ENCODE measurements around the gene TP53INP2.
A peak's percentile ranks its signal among the peaks of the same experiment; 100 is the strongest.
"Not testable (repeated sequence)": the region's sequence is repeated elsewhere in the genome, so short reads cannot be mapped to it uniquely, and the experiment has no call there.

TP53INP2 gene, protein sequence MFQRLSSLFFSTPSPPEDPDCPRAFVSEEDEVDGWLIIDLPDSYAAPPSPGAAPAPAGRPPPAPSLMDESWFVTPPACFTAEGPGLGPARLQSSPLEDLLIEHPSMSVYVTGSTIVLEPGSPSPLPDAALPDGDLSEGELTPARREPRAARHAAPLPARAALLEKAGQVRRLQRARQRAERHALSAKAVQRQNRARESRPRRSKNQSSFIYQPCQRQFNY

DNA sequence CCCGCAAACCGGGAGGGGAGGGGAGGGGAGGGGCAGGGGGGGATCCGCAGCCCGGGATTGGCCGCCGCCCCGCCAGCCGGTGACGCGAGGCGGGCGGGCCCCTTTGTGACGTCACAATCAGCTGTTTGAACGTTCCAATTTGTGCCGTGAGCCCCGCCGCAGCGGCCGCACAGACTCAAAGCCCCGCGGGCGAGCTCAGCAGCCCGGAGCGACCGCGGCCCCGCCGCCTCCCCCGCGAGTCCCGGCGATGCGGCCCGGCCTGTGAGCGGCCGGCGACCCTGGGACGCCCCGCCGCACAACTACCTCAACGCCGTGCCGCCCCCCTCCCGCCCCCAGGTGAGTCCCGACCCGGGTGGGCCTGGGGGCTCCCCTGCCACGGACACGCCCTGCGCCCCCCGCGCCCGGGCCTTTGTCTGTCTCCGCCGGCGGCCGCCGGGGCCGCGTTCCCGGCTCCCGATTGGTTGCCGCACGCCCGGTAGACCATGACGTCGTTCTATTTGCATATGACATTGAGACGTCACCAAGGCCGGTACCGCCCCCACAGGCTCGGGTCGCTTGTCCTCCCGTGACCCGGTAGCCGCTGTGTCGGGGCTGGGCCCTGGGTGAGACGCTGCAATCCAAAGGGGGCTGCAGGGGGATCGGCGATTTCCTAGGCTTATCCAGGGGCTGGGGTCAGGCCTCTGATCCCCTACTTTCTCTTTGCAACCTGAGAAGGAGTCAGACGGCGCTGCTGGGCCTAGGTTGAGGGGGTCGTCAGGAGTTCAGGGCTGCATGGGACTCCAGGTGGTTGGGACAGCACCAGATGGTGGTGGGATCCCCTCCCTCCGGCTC lies at the start of gene TP53INP2:
TP53INP2 (plus strand) TSS at position 168 of the 831 bp plus-strand sequence. CDS start 4,396 bp downstream, outside the sequence.
- DNase-seq = peak in 1 of 2 donors; percentile 83

DNA sequence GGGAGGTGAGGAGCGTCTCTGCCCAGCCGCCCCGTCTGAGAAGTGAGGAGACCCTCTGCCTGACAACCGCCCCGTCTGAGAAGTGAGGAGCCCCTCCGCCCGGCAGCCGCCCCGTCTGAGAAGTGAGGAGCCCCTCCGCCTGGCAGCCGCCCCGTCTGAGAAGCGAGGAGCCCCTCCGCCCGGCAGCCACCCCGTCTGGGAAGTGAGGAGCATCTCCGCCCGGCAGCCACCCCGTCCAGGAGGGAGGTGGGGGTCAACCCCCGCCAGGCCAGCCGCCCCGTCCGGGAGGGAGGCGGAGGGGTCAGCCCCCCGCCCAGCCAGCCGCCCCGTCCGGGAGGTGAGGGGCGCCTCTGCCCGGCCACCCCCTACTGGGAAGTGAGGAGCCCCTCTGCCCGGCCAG lies 45.5 kb upstream of the TP53INP2 start:
- DNase-seq = not testable (repeated sequence)

DNA sequence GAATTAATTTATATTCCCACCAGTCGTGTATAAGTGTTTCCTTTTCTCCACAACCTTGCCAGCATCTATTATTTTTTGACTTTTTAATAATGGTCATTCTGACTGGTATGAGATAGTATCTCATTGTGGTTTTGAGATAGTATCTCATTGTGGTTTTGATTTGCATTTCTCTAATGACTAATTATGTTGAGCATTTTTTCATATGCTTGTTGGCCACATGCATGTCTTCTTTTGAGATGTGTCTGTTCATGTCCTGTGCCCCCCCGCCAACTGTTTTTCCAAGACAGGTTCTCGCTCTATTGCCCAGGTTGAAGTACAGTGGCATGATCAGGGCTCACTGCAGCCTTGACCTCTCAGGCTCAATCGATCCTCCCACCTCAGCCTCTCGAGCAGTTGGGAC lies 42.3 kb upstream of the TP53INP2 start:
- not testable (repeated sequence) for DNase-seq

DNA sequence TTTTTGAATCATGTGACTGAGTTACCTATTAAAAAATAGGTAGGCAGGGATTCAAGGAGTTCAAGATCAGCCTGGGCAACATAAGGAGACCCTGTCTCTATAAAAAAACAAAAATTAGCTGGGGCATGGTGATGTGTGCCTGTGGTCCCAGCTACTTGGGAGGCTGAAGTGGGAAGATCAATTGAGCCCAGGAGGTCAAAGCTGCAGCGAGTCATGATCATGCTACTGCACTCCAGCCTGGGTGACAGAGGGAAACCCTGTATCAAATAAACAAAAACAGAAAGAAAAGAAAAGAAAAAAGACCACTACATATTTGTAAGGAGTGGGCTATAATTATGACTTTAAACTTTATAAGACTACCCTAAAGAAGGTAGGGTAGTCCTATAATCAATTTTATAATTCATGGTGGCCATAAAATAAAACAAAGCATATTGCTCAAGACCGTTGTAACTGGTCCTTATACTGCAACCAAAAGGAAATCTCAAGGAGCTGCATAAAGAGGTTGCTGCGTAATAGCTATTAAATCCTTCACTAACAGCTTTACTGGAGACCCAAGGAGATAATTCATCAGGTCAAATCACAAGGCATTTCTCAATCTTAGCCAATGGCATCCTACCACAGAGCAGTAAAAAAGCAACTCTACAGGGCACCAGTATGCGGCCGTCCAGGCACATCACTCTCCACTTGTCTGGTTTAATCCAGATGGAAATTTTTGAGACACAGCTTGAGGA lies 40.8 kb upstream of the TP53INP2 start:
- no peak for DNase-seq

DNA sequence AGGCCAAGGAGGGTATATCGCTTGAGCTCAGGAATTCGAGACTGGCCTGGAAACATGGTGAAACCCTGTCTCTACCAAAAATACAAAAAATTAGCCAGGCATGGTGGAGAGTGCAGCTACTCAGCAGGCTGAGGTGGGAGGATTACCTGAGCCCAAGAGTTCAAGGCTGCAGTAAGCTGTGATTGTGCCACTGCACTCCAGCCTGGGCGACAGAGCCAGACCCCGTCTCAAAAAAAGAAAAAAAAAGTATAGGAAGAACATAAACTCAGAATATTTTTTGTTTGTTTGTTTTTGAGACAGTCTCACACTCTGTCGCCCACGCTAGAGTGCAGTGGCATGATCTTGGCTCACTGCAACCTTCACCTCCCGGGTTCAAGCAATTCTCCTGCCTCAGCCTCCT lies 39.4 kb upstream of the TP53INP2 start:
- DNase-seq = not testable (repeated sequence)

DNA sequence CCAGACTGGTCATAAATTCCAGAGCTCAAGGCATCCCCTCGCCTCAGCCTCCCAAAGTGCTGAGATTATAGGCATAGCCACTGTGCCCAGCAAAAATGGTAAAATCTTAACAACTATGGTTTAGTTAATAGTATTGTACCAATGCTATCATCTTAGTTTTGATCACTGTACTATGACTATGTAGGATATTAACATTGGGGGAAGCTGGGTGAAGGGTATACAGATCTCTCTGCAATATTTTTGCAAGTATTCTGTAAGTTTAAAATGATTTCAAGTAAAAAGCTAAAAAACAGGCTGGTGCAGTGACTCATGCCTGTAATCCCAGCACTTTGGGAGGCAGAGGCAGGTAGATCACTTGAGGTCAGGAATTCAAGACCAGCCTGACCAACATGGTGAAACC lies 35.0 kb upstream of the TP53INP2 start:
- no peak for DNase-seq

DNA sequence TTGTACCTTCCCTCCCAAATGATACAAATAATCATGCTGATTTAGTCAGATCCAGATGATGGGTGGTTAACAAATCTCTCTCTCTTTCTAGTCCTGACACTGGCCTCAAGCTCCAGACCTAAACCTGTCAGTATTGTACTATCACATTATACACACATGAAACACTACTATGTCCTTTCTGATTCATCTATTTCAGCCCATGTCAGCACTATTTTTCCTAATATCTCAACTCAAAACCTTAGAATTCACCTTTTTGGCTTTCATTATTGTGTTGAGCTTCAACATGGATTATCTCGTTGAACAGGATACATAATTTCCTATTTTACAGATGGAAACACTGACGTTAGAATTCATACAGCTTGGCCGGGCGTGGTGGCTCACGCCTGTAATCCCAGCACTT lies 30.7 kb upstream of the TP53INP2 start:
- DNase-seq = no peak

DNA sequence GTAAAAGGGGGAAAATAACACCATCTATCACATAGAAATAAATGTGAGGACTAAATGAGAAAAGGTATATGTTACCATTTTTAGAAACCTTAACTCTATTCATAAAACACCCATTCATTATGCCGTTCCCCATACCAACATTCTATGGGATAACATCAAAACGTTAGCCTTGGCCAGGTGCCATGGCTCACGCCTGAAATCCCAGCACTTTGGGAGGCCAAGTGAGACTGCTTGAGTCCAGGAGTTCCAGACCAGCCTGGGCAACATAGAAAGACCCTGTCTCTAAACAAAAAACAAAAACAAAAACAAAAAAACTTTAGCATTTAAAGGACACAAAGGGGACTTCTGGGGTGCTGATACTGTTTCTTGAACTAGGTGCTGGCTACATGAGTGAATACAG lies 28.6 kb upstream of the TP53INP2 start:
- no peak for DNase-seq

DNA sequence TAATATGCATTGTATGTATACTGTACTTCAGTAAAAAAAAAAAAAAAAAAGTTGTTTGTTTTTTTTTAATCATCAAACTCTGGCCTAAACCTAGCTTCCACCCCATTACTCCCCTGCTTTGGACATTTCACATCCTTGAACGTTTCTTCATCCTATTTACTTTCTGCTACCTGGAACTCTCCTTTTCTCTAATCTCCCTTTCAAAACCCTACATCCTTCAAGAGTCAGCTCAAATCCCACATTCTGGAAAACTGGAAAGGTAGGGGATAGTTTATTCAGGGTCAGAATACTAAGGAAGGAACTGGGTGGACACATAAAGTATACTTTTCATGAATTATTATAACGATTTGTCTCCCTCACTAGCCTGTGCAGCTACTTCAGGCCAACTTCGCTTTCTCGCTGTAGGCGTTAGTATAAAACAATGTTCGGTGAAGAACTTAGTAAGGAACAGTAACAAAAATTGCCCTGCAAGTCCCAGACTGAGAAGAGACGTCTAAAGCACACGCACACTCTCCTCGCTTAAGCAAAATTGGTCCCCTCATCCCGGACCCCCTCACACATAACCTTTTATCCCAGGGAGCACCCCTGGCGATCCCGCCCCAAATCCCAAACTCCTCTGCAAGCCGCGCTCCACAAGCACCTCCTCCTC lies 28.0 kb upstream of the TP53INP2 start:
- DNase-seq = no peak

DNA sequence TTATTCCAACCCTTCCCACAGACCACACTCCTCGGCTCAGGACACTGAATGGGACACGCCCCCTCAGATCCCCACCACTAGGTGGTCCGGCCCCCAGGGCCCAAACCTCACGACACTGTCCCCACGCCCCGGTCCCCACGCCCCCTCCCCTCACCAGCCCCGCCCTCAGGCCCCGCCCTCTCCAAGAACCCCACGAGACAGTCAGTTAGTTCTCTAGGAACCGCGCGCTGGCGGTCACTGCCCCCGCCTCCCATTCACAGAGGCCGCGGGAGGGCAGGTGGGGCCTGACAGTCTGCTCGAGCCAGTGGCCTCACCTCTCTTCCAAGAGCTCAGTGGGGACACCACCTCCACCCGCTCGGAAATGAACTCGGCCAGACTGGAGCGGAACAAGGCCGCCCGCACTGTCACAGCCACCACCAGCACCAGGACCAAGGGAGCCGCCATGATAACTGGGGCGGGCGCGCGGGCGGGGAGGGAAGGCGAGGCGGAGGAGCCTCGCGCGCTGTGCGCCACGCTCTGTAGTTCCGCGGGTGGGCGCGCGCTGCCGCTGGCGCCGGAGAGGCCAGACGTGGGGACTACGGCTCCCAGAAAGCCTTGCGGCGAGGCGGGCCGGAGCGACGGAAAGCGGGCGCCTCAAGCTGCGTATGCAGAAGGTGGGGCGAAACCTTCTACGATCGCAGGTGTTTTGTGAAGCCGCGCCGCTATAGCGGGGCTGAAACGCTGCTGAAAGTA lies 27.3 kb upstream of the TP53INP2 start, which contains the start of gene PIGU:
PIGU (minus strand) TSS at position 451 of the 732 bp plus-strand sequence; CDS start at position 444, 7 bp downstream.
- peak; percentile 78 to 91 for DNase-seq

DNA sequence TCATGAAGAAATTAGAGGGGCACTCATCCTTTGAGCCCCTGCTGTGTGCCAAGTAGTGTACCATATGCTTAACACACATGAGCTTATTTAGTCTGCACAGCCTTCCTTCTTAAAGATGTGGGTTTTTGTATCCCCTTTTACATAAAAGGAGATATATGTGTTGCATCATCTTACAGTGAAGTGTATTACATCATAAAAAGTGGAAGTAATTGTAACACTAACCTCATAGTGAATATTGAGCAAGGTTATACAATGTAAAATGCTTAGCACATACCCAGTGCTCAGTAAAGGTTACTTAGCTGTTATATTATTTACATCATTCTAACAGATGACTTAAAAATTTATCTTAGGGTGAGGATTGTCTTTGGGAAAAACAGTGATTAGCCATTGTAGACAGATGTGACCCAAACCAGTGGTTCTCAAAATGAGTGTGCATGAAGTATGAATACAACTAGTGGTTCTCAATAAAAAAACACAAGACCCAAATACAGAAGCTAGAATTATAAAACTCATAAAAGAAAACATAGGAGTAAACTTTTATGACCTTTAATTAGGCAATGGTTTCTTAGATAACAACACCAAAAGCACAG lies 23.5 kb upstream of the TP53INP2 start:
- DNase-seq = no peak

DNA sequence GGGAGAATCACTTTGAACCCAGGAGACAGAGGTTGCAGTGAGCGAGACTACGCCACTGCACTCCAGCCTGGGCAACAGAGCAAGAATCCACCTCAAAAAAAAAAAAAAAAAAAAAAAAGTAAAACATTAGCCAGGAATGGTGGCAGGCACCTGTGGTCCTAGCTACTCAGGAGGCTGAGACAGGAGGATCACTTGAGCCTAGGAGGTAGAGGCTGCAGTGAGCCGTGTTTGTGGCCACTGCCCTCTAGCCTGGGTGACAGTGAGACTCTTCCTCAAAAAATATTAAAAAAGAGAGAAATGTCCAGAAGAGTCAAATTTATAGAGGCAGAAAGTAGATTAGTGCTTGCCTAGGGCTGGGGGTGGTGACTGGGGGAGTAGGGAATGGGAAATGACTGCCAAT lies 20.5 kb upstream of the TP53INP2 start:
- DNase-seq = no peak

DNA sequence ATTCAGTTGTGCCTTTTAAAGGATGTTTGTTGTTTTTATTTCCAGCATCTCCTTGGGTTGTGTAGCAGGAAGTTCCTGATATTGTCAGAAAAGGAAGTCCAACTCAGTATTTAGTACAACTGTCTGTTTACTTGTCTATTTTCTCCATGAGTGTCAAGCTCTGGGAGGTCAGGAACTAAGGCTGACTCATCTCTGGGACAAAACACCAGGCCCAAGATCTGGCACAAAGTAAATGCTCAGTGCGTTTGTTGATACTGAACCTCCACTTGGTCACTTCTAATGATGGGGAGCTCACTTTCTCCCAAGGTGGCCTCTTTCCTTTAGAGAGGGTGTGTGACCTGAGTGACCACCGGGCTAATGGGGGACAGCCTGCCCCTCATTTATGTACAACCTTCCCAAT lies 14.7 kb upstream of the TP53INP2 start:
- DNase-seq = no peak

DNA sequence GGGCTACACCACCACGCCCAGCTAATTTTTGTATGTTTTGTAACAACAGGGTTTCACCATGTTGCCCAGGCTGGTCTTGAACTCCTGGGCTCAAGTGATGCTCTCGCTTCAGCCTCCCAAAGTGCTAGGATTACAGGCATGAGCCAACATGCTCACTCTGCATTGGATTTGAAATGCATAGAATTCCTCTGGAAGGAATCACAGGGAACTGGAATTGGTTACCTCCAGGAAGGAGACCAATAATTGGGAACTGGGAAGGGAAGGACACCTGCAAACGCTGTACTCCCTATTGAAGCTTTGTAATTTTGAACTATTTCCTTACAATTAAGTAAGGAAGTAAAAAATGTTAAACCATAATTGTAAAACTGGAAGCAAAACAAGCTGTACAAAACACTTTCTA lies 12.3 kb upstream of the TP53INP2 start:
- DNase-seq = no peak

DNA sequence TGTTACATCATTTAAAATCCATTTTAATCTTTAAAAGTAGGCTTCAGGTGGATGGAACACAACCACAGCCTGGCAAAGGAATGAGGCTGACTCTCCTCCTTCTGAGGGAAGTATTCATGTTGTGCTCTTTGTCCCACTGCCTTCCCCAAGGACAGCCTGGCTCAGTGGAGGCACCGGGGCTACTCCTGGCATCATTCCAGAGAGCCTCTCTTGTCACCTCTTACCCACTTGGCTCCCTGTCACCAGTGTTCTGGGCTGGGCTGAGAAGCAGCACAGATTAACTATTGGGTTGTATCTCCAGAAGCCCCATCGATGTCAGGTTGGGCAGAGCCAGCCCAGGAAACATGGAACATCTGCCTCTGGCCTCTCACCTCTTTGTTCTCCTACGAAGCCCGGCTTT lies 10.7 kb upstream of the TP53INP2 start:
- DNase-seq = no peak

DNA sequence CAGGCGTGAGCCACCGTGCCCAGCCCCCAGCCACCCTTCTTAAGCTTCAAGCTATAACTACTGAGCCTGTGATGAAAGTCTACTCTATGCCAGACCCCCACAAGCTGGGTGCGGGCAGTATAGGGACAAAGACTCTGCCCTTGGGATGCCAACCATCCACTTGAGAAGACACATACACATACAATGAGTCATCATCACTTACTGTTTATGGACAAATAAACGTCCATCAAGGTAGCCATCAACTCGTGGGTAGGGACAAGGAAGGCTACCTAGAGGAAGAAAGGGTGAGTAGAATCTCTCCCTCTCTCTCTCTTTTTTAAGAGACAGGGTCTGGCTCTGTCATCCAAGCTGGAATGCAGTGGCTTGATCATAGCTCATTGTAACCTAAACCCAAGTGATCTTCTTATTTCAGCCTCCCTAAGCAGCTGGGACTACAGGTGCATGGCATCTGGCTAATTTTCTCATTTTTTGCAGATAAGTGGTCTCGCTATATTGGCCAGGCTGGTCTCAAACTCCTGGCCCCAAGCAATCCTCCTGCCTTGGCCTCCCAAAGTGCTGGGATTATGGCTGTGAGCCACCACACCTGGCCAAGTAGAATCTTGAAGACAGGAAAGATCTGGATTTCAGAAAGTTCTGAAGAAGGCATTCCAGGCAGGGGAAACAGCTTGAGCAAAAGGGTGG lies 2.6 kb upstream of the TP53INP2 start:
- no peak for DNase-seq

DNA sequence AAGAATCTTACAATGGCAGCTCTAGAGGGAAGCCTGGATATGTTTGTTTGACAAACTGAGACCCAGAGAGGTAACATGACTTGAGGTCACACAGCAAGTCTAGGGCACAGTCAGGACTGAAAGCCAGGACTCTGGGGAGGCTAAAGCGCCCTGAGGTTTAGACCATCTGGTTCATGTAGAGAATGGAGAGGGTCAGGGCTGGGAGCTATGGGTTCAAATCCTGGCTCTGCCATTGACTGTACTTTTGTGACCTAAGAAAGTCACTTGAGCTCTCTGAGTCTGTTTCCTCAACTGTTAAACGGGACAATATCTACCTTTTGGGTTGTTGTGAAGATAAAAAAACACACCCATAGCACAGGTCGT lies 1.1 kb upstream of the TP53INP2 start:
- DNase-seq = no peak

DNA sequence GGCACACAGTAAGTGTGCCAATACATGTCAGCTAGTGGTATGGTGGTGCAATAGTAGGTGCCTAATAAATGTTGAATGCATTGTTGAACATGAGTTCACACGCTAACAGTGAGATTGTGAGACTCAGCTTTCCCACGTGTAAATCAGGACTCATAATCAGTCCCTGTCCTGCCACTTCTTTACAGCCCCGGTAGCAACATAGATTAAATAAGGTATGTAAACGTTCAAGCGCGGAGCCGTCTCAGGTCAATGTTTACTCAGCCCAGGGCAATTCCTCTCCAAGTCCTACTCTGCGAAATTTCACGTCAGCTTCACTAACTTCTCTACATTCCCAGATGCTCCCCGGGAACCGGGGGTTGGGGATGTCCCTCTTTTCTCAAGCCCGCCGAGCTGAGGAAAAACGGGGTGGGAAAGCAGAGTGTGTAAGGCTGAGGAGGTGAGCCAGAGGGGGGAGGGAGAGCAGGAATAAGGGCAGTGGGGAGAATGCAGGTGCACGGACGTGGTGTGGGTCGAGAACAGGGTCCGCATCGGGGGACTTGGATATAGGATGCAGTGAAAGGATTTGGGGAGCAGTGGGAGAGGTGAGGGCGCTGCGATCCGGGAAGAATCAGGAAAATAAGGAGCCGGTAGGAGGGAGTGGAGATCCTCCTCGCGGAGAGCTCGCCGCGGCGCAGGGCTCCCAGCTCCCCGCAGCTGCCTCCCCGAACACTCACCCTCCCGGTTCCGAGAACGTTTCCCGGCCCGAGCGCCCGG lies 544 bp upstream of the TP53INP2 start:
- DNase-seq = peak in 1 of 2 donors; percentile 56

DNA sequence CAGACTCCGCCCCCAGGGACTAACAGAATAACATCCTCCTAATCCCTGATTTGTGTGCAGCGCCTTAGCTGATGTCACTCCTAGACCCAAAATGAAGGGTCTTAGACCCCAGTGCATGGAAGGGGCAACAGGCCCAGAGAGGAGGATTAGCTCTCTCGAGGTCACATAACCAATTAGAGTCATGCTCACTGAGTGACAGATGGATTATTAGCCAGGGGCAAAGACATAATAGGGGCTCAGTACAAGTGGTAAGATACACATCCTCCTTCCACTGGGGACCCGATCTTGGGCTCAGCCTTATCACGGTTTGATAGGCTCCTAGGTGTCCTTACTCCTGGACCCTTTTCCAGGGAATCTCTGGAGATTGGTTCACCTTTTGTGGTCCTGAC lies 858 bp downstream of the TP53INP2 start:
- no peak for DNase-seq

DNA sequence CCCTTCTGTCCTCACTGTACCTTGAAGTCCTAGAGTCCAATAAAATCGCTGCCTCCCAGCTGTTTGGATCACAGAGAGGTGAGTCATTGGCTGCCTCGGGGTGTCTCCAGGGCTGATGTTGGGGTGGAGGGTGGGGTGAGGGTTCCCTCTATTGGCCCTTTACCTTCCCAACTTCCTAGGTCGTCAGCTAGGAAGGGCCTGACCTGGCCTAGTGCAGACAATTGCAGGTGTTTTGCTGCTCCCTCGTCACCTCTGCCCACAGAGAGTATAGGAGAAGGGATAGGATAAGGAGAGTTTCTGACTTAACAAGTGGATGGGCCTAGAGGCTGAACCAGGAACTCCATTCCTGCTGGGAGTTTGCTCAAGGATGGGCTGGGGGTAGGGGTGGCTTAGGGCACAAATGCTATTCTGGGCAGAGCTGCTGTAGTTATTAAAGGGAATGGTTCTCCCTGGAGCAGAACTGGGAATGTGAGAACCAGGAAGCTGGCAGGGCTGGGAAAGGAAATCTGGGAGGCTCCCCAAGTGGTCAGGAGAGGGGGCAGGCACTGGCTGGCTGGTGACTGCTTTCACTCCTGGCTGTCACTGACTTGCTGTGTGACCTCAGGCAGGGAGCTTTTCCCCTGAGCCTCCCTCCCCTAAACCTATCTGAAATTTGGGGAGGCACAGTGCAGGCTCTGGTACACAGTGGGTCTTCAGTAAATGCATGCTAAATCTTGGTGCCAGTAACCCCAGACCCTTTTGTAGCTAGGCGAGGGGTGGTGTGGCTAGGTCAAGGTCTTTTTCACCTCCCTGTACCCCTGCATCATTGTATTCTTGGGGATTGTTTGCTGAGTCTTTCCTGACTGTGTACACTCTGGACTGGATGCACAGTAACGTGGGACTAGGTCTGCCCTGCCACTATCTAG lies 1.5 kb downstream of the TP53INP2 start:
- DNase-seq = no peak
